Measurements from ENCODE around the gene ZNF536. TPM values are rescaled to one million over a fixed set of nuclear protein-coding genes. Genes with fewer than 3 reads are reported as not detected.

Gene ZNF536
- total RNA-seq, 1 experiment from 2014 or later, result 0.35 TPM

GRCh38 chr19:30444253-30444671 is 72.1 kb downstream of the ZNF536 start (continued):
- TF ChIP-seq, protein P1, sequence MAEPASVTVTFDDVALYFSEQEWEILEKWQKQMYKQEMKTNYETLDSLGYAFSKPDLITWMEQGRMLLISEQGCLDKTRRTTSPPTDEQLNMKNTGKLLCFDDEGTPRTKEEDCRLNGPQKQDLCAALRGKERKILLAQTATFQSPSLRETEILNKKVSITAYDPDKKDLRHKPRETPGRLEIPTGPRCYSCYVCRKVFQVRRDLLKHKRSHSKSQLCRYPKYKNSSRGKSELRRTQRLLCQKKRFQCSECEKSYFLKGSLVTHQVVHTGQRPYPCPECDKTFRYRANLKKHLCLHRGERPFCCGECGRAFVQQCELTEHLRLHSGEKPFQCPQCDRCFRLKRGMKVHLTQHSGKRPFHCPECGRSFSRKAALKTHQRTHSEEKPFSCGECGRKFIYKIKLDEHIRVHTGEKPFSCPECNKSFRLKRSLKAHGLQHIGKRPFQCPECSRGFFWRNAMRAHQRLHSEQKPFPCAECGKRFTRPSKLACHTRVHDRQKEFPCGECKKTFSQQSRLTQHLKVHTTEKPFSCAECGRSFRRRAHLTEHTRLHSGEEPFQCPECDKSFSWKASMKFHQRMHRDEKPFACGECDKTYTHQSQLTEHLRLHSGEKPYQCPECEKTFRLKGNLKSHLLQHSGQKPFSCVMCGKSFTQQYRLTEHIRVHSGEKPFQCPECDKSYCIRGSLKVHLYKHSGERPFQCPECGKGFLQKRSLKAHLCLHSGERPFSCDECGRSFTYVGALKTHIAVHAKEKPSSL (CRISPR knock-in tag; conservative IDR thresholded peaks at IDR 0.05), result no peak
- no peak for TF ChIP-seq HMGA2 (CRISPR knock-in tag; IDR thresholded peaks at IDR 0.05)
- no peak for TF ChIP-seq EMX1 (CRISPR knock-in tag; IDR thresholded peaks at IDR 0.05)
- TF ChIP-seq NR1H2 (CRISPR knock-in tag; IDR thresholded peaks at IDR 0.05), result no peak
- no peak for TF ChIP-seq ETV6 (CRISPR knock-in tag; IDR thresholded peaks at IDR 0.05)
- TF ChIP-seq, protein P2, sequence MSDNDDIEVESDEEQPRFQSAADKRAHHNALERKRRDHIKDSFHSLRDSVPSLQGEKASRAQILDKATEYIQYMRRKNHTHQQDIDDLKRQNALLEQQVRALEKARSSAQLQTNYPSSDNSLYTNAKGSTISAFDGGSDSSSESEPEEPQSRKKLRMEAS (CRISPR knock-in tag; IDR thresholded peaks at IDR 0.05), result no peak

- Mint-ChIP-seq H3K36me3 (no peaks in the 10 kb centered on the region), H3K9me3 (no peaks in the 10 kb centered on the region), H3K4me3 (no peak overlapping the region), H3K4me1 (peaks cover 30% of the 10 kb centered on the region), H3K27ac (no peak overlapping the region), H3K27me3 (ENCODE audit: low read depth) (no peaks in the 10 kb centered on the region)
- CTCF ChIA-PET, result interaction anchor here (0.7 to 0.9 kb wide), 2 partner anchors 54 to 1561 kb away, joined by 3 read pairs; no protein-coding TSS in a partner anchor
- no peak for DNase-seq (ENCODE audit: low spot score)
- POLR2A ChIA-PET, result no interaction called here
- no peak for ATAC-seq
- TF ChIP-seq NFATC4 (CRISPR knock-in tag; IDR thresholded peaks at IDR 0.05), result no peak
- TF ChIP-seq, protein P3, sequence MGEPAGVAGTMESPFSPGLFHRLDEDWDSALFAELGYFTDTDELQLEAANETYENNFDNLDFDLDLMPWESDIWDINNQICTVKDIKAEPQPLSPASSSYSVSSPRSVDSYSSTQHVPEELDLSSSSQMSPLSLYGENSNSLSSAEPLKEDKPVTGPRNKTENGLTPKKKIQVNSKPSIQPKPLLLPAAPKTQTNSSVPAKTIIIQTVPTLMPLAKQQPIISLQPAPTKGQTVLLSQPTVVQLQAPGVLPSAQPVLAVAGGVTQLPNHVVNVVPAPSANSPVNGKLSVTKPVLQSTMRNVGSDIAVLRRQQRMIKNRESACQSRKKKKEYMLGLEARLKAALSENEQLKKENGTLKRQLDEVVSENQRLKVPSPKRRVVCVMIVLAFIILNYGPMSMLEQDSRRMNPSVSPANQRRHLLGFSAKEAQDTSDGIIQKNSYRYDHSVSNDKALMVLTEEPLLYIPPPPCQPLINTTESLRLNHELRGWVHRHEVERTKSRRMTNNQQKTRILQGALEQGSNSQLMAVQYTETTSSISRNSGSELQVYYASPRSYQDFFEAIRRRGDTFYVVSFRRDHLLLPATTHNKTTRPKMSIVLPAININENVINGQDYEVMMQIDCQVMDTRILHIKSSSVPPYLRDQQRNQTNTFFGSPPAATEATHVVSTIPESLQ (CRISPR knock-in tag; IDR thresholded peaks at IDR 0.05), result no peak
- TF ChIP-seq USF1 (CRISPR knock-in tag; IDR thresholded peaks at IDR 0.05), result no peak
- no peak for TF ChIP-seq CREM (CRISPR knock-in tag; IDR thresholded peaks at IDR 0.05)
- TF ChIP-seq, protein P2 (CRISPR knock-in tag; IDR thresholded peaks at IDR 0.05), result no peak
- TF ChIP-seq NR1H2 (CRISPR knock-in tag; IDR thresholded peaks at IDR 0.05), result no peak
- no peak for TF ChIP-seq NFE2L1 (CRISPR knock-in tag; IDR thresholded peaks at IDR 0.05)
- TF ChIP-seq TEAD1 (CRISPR knock-in tag; IDR thresholded peaks at IDR 0.05), result no peak
- TF ChIP-seq, protein P4, sequence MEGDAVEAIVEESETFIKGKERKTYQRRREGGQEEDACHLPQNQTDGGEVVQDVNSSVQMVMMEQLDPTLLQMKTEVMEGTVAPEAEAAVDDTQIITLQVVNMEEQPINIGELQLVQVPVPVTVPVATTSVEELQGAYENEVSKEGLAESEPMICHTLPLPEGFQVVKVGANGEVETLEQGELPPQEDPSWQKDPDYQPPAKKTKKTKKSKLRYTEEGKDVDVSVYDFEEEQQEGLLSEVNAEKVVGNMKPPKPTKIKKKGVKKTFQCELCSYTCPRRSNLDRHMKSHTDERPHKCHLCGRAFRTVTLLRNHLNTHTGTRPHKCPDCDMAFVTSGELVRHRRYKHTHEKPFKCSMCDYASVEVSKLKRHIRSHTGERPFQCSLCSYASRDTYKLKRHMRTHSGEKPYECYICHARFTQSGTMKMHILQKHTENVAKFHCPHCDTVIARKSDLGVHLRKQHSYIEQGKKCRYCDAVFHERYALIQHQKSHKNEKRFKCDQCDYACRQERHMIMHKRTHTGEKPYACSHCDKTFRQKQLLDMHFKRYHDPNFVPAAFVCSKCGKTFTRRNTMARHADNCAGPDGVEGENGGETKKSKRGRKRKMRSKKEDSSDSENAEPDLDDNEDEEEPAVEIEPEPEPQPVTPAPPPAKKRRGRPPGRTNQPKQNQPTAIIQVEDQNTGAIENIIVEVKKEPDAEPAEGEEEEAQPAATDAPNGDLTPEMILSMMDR (IDR thresholded peaks at IDR 0.05), result no peak
- no peak for TF ChIP-seq ETV6 (CRISPR knock-in tag; IDR thresholded peaks at IDR 0.05)
- TF ChIP-seq, protein P5, sequence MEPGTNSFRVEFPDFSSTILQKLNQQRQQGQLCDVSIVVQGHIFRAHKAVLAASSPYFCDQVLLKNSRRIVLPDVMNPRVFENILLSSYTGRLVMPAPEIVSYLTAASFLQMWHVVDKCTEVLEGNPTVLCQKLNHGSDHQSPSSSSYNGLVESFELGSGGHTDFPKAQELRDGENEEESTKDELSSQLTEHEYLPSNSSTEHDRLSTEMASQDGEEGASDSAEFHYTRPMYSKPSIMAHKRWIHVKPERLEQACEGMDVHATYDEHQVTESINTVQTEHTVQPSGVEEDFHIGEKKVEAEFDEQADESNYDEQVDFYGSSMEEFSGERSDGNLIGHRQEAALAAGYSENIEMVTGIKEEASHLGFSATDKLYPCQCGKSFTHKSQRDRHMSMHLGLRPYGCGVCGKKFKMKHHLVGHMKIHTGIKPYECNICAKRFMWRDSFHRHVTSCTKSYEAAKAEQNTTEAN (CRISPR knock-in tag; IDR thresholded peaks at IDR 0.05), result no peak
- no peak for TF ChIP-seq PRDM15 (CRISPR knock-in tag; IDR thresholded peaks at IDR 0.05)
- no peak for TF ChIP-seq SMAD3 (CRISPR knock-in tag; IDR thresholded peaks at IDR 0.05; ENCODE audit: borderline replicate concordance)
- TF ChIP-seq, protein P6, sequence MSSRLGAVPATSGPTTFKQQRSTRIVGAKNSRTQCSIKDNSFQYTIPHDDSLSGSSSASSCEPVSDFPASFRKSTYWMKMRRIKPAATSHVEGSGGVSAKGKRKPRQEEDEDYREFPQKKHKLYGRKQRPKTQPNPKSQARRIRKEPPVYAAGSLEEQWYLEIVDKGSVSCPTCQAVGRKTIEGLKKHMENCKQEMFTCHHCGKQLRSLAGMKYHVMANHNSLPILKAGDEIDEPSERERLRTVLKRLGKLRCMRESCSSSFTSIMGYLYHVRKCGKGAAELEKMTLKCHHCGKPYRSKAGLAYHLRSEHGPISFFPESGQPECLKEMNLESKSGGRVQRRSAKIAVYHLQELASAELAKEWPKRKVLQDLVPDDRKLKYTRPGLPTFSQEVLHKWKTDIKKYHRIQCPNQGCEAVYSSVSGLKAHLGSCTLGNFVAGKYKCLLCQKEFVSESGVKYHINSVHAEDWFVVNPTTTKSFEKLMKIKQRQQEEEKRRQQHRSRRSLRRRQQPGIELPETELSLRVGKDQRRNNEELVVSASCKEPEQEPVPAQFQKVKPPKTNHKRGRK (CRISPR knock-in tag; IDR thresholded peaks at IDR 0.05; ENCODE audit: borderline replicate concordance), result no peak
- TF ChIP-seq PREB (CRISPR knock-in tag; IDR thresholded peaks at IDR 0.05; ENCODE audit: borderline replicate concordance), result no peak
- TF ChIP-seq CREB1 (CRISPR knock-in tag; IDR thresholded peaks at IDR 0.05), result no peak
- TF ChIP-seq OVOL2 (CRISPR knock-in tag; IDR thresholded peaks at IDR 0.05; ENCODE audit: borderline replicate concordance), result no peak
Observed at GRCh38 chr19:30444686-30445232, 72.6 kb downstream of the ZNF536 start.
